C4-2B (cell line): Measurements from ENCODE around the gene SP1.
"Not testable (repeated sequence)": the region's sequence is repeated elsewhere in the genome, so short reads cannot be mapped to it uniquely, and the experiment has no call there.

ENCODE experiments used
- CTCF ChIP-seq: fragments of 450-650 bp; conservative IDR thresholded peaks from 2 replicates; pipeline ENCODE4 v1.5.1; 2017; ENCODE audit warnings: mild to moderate bottlenecking
- ZFX ChIP-seq: fragments of 450-650 bp; IDR thresholded peaks from 2 replicates; pipeline ENCODE4 v1.6.1; 2017

GRCh38 chr12:53439582-53439981 is 59.6 kb downstream of the SP1 start:
- not testable (repeated sequence) for TF ChIP-seq CTCF, ZFX
